ENCODE data around the gene SVIP.

SVIP gene

GRCh38 chr11:22829231-22830081, at the start of gene SVIP:
Gene SVIP (minus strand): TSS chr11:22829801. CDS start chr11:22829748, 53 bp downstream.
- DNase-seq, result peak; percentile 47

DNA sequence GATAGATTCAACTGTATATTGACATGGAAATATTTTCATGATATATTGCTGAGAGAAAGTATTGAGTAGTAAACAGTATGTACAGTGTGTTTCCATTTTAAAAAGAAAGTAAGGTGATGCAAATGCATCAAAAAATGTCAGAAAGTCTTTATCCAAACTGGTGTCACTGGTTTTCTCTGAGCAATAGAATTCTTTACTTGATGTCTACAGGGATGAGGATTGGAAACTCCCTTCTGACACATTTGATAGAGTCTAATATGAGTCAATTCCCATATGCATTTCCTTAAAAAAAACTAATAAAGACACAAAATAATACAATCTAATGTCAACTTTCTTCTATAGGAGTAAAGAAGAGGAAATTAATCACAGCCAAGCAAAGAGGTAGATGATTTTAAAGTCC, 49.0 kb upstream of the SVIP start:
- no peak for DNase-seq

GRCh38 chr11:22878039-22878438, 48.4 kb upstream of the SVIP start:
- no peak for DNase-seq

- DNase-seq, result peak; percentile 24
Measured at GRCh38 chr11:22875869-22876473, 46.4 kb upstream of the SVIP start.

GRCh38 chr11:22869325-22869724, 39.7 kb upstream of the SVIP start:
- no peak for DNase-seq

- no peak for DNase-seq
Measured at GRCh38 chr11:22860241-22860640, 30.6 kb upstream of the SVIP start, which contains the start of gene CCDC179. Gene CCDC179 (minus strand): TSS chr11:22860474. CDS start chr11:22860421, 53 bp downstream.

DNA sequence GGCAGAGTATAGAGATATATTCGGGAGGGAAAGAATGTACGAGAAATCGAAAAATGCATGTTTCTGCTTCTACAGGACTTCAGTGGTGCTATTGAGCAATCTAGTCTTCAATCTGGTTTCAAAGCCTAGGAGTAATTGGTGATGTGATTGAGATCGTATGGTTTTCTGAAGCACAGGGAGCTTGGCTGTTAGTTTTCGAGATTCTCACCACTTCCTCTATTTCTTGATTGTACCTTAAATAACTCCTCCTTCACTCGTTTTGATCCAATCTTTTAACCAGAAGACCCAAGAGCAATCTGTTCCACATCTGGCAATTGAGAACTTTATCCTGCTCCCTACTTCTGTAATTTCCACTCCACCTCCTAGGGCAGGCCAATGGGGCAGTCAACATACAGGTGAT, 30.2 kb upstream of the SVIP start:
- no peak for DNase-seq

DNA sequence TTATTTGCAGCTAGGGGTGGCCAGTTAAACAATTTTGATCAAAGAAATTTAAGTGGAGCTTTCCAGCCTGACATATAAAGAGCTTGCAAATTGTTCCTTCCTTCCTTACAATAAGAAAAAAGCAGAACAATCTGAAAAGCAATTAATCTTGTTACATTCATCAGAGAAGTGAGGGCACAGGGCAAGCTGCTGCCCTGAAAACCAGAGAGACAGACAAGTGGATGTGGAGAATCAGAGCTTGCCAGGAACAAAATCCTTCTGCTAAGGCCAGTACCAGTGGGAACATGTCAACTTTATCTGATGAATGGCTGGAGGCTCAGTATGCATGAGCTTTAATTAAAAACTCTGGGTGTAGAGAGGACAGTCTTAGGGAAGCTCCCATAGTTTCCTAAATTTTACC, 21.9 kb upstream of the SVIP start:
- DNase-seq, result no peak

DNA sequence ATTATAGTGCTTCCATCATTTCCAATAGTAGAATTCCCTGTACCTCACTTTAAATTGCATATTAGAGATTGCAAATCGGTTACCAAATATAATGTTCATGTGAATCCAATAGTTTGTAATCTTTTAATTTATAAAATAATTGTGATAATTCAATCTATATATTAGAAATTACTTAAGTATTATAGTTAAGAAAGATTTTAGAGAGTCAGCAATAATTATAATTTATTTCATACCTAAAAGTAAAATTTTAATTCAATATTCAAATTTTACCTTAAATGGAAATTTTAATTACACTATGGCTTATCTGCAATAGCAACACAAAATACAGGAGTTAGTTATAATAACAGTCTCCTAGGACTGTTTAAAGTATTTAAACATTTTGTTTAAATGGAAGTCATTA, 17.1 kb upstream of the SVIP start:
- DNase-seq, result no peak

GRCh38 chr11:22832315-22833015, 2.9 kb upstream of the SVIP start:
- DNase-seq, result no peak

DNA sequence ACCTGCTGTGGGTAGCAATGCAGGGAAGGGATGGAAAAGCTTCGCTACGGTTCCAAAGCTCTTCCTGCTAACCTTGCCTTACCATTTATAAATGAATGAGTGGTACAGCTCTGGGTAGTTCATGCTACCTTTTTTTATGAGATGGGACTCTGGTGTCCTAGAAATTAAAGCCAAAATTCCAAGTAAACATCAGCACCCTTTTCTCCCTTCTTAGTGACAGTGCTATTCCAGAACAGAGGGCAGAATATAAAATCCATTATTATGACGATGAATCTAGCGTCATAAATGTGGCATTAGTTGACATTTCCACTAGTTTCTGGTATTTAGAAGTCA, 447 bp upstream of the SVIP start:
- no peak for DNase-seq

DNA sequence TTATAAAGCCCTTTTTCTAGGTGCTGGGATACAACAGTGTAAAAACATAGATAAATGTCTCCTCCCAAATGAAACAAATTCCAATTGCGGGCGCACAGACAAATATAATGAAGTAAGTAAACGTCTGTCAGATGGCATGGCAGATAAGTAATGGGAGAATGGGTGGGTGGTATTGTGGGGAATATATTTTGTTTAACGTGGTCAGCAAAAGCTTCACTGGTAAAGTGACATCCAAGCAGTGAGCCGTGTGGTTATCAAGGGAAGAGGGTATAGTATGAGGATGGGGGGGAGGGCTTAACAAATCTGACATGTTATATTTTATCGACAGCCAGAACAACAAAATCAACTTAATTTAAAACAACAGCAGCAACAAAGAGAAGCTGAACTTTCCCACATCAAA, 1.2 kb downstream of the SVIP start:
- no peak for DNase-seq

DNA sequence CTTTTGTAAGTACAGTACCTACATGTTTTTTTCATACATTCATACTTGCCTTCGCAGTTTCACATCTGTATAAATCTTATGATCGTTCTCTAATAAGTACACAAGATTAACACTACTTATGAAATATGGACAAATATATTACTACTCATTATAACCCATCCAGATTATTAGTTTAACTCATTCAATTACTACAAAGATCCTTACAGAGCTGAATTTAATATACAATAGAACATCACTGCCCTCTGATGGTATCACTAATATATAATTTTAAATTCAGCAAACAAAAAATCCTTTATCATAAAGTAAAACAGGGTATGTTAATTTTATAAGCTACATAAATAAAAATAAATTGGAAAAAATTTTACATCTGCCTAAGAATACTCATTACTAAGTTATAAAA, 7.4 kb downstream of the SVIP start:
- DNase-seq, result no peak

DNA sequence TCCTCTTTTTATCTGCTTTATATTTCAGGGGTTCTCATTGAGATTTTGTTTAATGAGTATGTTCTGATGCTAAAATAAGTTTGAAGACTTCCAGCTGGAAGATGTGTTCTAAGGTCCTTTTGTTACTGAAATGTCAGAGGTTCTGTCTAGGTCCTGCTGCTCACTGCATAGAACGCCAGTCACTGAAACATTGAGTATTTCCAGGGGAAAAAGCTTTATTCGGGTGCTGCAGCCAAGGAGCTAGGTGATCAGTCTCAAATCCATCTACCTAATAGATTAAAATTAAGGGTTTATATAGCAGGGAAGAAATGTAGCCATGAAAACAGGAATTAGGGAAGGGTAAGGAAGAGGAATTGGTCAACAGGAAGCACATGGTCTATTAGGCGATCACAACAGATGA, 19.7 kb downstream of the SVIP start:
- DNase-seq, result no peak

- DNase-seq, result no peak
Measured at GRCh38 chr11:22808571-22809197, 20.9 kb downstream of the SVIP start.

DNA sequence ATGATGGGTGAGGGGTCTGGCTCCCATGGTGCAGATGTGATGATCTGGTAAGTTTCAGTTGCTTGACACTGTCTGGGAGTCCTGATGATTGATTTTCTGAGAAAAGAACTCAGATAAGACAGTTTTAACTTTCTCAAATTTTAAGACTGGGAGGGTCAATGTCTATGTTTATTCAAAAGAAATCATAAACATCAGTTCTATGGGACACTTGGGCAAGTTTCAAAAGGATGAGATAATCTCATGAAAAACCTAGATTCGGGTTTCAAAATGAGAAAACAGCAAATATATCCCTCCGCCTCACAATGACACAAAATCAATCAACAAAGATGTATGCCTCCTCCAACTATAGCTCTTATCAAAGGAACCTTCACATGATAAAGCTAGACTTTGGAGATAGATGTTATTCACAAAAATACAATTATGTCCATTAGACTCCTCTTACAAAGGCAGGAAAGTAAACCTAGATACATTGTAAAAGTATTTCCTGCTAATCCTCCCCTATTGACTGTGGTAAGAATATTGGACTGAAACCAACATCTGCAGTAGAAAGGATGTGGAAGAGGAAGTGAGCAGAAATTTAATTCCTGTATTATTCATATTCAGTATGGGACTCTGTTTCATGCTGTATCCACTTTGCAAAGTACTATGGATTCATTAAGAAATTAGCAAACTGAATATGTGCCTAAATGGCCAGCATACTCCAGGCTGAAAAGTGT, 21.6 kb downstream of the SVIP start:
- no peak for DNase-seq

- no peak for DNase-seq
Measured at GRCh38 chr11:22807391-22807790, 22.2 kb downstream of the SVIP start.

DNA sequence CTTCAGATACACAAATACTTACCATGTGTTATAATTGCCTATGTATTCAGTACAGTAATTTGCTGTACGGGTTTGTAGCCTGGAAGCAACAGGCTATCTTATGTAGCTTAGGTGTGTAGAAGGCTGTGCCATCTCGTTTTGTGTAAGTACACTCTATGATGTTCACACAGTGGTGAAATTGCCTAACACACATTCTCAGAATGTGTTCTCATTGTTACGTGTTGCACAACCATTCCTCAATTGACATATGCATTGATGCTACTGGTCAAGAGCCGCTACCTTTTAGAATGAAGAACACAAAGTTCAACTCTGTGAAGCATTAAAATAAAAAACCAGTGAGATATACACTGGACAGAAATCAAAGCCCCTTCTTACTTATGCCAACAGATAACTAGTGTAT, 26.7 kb downstream of the SVIP start:
- DNase-seq, result no peak

- no peak for DNase-seq
Measured at GRCh38 chr11:22800482-22800881, 29.1 kb downstream of the SVIP start.

GRCh38 chr11:22798901-22799300, 30.7 kb downstream of the SVIP start:
- no peak for DNase-seq

- peak; percentile 2 for DNase-seq
Measured at GRCh38 chr11:22797047-22797446, 32.6 kb downstream of the SVIP start.

GRCh38 chr11:22795914-22796313, 33.7 kb downstream of the SVIP start:
- DNase-seq, result no peak

DNA sequence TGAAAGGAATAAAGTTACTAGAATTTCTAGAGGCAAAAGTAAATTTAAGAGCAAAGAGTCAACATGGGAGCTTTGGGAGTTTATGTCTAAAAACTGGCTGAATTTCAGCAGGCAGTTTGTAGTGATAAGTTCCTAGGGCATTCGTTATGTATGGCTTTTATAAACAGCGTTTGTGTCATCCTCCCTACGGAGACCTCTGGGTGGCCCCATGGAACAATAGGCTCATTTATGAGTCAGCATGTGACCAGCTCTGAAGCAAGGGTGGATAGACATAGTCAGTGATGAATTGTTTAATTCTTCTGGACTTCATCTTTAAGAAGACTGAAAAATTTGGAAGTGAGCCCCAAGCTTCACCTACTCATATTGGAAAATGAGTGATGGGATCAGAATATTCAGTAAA, 37.1 kb downstream of the SVIP start:
- no peak for DNase-seq

Data from SHP77 treated with DMSO at 0.1 percent for 48 hours (cell line).